ENCODE results near the gene DOCK1. TPM values are rescaled to one million over a fixed set of nuclear protein-coding genes. Genes with fewer than 3 reads are reported as not detected.

DOCK1 gene
- total RNA-seq, 4 donors from 2014 or later = 60.6 to 136 (median 92.7) TPM

DNA sequence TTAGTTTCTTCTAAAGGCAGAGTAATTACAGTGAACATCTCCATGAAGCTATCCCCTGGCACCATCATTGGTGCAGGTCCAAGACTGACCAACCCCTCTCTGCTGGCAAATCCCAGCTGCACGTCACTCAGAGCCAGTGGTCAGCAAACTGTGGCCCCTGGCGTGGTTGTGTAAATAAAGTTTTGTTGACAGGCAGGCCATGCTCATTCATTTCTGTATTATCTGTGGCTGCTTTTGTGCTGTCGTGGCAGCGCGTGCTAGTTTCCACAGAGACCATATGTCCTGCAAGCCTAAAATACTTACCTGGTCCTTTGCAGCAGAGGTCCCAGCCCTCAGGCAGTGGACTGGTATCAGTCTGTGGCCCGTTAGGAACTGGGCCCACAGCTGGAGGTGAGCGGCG is 526.3 kb downstream of the DOCK1 start:
- peaks cover 70% of the 10 kb centered on the region for H3K36me3 ChIP-seq
- 96% methylated on average over 8 of the region's 8 CpGs for WGBS
- no peaks in the 10 kb centered on the region for H3K9me3 ChIP-seq

DNA sequence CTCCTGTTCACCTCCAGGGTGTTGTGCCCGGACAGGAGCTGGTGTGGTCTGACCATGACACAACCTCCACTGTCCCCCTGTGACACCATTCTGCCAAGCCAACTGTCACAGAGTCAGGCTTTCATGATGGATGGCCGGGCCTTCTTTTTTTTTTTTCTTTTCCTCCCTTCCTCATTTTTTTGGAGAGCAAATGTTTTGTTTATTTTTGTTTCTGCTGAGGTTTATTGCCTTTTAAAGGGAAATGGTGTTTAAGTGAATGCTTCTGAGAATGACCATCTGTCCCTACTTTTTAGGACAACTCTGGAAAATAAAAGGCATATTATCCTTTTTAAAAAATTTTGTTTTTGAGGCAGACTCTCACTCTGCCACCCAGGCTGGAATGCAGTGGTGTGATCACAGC is 528.8 kb downstream of the DOCK1 start:
- H3K4me3 ChIP-seq = no peak overlapping the region
- H3K27ac ChIP-seq = no peak overlapping the region
- no peaks in the 10 kb centered on the region for H3K9me3 ChIP-seq
- H3K4me1 ChIP-seq = no peaks in the 10 kb centered on the region
- peaks cover 62% of the 10 kb centered on the region for H3K36me3 ChIP-seq
- no peak for DNase-seq (ENCODE audit: low spot score in 2 of 2)
- no peaks in the 10 kb centered on the region for H3K27me3 ChIP-seq
- WGBS = 60% methylated on average over 2 of the region's 2 CpGs
- TF ChIP-seq POLR2AphosphoS5 (IDR thresholded peaks at IDR 0.05) (no peak), EP300 (IDR thresholded peaks at IDR 0.05) (no peak), POLR2A (IDR thresholded peaks at IDR 0.05) (no peak)
- TF ChIP-seq, protein P1, sequence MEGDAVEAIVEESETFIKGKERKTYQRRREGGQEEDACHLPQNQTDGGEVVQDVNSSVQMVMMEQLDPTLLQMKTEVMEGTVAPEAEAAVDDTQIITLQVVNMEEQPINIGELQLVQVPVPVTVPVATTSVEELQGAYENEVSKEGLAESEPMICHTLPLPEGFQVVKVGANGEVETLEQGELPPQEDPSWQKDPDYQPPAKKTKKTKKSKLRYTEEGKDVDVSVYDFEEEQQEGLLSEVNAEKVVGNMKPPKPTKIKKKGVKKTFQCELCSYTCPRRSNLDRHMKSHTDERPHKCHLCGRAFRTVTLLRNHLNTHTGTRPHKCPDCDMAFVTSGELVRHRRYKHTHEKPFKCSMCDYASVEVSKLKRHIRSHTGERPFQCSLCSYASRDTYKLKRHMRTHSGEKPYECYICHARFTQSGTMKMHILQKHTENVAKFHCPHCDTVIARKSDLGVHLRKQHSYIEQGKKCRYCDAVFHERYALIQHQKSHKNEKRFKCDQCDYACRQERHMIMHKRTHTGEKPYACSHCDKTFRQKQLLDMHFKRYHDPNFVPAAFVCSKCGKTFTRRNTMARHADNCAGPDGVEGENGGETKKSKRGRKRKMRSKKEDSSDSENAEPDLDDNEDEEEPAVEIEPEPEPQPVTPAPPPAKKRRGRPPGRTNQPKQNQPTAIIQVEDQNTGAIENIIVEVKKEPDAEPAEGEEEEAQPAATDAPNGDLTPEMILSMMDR (IDR thresholded peaks at IDR 0.05) = no peak

More for the DNA sequence above, 526.3 kb downstream of the DOCK1 start:
- no peak for TF ChIP-seq EP300 (IDR thresholded peaks at IDR 0.05)
- no peak for TF ChIP-seq POLR2A (IDR thresholded peaks at IDR 0.05)
- no peak for TF ChIP-seq POLR2AphosphoS5 (IDR thresholded peaks at IDR 0.05)
- TF ChIP-seq, protein P1 (IDR thresholded peaks at IDR 0.05) = no peak
- no peaks in the 10 kb centered on the region for H3K27me3 ChIP-seq
- H3K27ac ChIP-seq = no peak overlapping the region
- no peak for DNase-seq (ENCODE audit: low spot score in 2 of 2)
- no peaks in the 10 kb centered on the region for H3K4me1 ChIP-seq
- H3K4me3 ChIP-seq = no peak overlapping the region

DNA sequence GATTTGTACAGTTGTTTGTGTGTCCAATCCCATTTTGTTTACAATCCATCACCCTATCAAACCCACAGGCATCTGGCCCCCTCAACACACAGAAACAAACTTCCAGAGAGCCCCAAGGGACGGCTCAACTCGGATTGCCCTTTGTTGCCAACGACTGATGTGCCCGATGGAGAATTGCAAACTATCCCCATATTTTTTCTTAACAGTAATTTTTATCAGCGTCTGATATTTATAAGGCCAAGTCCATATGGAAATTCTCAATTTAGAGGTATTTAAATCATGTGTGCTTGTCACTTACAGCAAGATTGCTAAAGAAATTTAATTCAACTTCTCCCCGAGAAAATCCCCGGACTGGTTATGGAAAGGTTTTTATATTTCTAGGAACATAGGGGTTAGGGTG is 530.0 kb downstream of the DOCK1 start:
- Histone ChIP-seq H3K9me3 (no peaks in the 10 kb centered on the region), H3K27me3 (no peaks in the 10 kb centered on the region), H3K4me1 (no peaks in the 10 kb centered on the region), H3K36me3 (peaks cover 63% of the 10 kb centered on the region), H3K4me3 (no peak overlapping the region), H3K27ac (no peak overlapping the region)
- WGBS = 76% methylated on average over 7 of the region's 7 CpGs
- TF ChIP-seq, protein P1 (IDR thresholded peaks at IDR 0.05) = no peak
- no peak for TF ChIP-seq EP300 (IDR thresholded peaks at IDR 0.05)
- TF ChIP-seq POLR2A (IDR thresholded peaks at IDR 0.05) = no peak
- no peak for TF ChIP-seq POLR2AphosphoS5 (IDR thresholded peaks at IDR 0.05)
- DNase-seq (ENCODE audit: low spot score in 2 of 2) = peak in 1 of 2 donors; percentile 2

DNA sequence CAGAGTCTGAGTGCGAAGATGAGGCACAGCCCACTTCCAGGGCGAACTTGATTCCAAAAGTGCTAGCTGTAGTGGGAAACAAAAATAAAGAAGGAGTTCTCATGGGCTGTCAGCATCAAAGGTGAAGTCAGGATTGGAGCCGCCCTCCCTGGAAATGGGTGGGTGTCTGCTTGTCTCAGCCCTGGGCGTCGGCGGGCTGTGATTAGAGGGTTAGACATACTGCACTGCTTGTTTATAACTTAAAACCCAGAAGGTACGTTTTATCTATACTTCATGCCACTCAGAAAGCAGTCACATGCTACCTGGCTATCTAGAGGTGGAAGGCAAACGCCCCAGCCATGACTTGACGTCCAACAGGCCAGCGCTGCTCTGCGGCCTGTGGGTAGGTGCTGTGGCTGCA is 535.1 kb downstream of the DOCK1 start:
- WGBS = 96% methylated on average over 11 of the region's 11 CpGs
- Histone ChIP-seq H3K36me3 (peaks cover 69% of the 10 kb centered on the region), H3K4me3 (no peak overlapping the region), H3K27ac (no peak overlapping the region), H3K4me1 (no peaks in the 10 kb centered on the region), H3K27me3 (no peaks in the 10 kb centered on the region), H3K9me3 (no peaks in the 10 kb centered on the region)
- no peak for TF ChIP-seq POLR2A (IDR thresholded peaks at IDR 0.05)
- no peak for TF ChIP-seq POLR2AphosphoS5 (IDR thresholded peaks at IDR 0.05)
- TF ChIP-seq, protein P1 (IDR thresholded peaks at IDR 0.05) = no peak
- TF ChIP-seq EP300 (IDR thresholded peaks at IDR 0.05) = no peak
- no peak for DNase-seq (ENCODE audit: low spot score in 2 of 2)

DNA sequence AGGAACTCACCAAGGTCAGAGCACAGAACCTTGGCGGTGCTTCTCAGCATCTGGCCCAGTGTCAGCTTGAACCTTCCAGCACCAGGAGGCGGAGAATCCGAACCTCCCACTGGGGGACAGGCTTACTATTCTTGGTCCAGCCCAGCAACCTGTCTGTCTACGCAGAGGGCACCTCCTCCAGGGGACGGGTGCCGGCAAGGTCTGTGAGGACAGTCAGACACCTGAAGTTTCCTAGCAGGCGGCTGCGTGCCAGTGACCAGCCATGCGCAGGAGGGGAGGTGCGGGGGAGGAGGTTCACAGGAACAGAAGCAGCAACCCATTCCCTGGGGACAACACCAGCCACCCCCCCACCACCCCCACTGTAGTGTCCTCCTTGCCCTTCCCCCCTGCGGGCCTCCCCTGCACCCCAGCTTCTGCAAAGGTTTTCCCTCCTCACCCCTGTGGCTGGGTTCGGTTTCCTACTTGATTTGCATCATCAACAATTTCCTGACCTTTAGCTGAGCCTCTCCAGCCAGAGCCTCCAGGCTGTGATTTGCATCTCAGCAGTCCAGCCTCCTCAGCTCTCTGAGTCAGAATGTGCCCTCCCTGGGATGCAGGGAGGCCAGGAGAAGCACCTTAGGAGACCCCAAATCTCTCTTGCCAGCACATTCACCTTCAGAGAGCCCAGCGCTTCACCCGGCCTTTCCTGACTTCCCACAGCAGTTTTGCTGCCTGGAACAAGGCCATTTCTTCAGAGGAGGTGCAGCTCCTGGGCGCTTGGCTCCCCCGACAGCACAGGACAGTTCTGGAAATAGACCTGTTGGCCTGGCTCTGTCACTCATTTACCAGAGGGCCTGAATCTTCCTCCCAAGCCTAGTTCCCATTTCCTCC is 536.4 kb downstream of the DOCK1 start:
- Histone ChIP-seq H3K4me3 (no peak overlapping the region), H3K4me1 (no peaks in the 10 kb centered on the region)
- no peak for DNase-seq (ENCODE audit: low spot score in 2 of 2)

More for the DNA sequence above, 536.4 kb downstream of the DOCK1 start:
- TF ChIP-seq, protein P1 (IDR thresholded peaks at IDR 0.05) = no peak
- no peak for TF ChIP-seq POLR2AphosphoS5 (IDR thresholded peaks at IDR 0.05)
- Histone ChIP-seq H3K9me3 (no peaks in the 10 kb centered on the region), H3K27me3 (no peaks in the 10 kb centered on the region), H3K36me3 (peaks cover 75% of the 10 kb centered on the region), H3K27ac (no peak overlapping the region)
- WGBS = 92% methylated on average over 13 of the region's 16 CpGs
